ENCODE results near the gene SEPHS1.
"Not testable (repeated sequence)": the region's sequence is repeated elsewhere in the genome, so short reads cannot be mapped to it uniquely, and the experiment has no call there.

Gene SEPHS1, protein sequence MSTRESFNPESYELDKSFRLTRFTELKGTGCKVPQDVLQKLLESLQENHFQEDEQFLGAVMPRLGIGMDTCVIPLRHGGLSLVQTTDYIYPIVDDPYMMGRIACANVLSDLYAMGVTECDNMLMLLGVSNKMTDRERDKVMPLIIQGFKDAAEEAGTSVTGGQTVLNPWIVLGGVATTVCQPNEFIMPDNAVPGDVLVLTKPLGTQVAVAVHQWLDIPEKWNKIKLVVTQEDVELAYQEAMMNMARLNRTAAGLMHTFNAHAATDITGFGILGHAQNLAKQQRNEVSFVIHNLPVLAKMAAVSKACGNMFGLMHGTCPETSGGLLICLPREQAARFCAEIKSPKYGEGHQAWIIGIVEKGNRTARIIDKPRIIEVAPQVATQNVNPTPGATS

DNA sequence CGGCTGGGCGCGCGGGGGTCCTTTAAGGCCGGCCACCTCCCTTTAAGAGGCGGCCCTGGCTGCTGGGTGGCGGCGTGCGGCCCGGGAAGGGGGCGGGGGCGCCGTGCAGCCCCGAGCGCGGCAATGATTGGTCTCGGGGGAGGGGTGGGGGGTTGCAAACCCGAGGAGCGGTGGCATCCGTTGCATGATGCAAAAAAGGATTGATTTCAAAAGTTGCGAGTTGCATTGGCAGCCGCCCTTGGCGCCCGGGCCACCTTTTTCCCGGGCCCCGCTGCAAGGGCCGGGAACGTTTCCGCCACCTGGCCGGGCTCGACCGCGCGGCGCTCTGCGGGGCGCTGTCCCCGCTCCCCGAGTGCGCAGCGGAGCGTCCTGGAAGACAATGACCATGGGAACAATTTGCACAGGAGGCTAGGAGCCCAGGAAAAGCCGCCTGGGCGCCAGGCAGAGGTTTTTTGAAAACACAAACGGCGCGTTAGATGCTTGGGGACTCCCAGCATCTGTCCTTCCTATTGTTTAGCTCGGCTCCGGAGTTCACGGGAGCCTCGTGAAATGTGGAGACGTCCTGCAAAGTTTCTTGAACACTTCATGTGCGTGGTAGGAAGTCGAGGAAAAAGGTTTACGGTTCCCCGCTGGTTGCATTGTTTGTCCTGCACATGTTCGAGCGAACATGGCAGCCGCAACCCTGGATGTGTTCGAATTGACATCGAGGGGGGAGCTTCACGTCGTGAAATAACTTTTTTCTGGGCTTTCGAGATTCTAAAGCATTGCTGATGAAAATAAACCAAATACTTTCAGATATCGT is at the start of gene SEPHS1:
Gene SEPHS1 (minus strand): TSS at position 78 of the 802 bp plus-strand sequence. CDS start 3,343 bp downstream, outside the sequence.
- DNase-seq, result peak; percentile 94

DNA sequence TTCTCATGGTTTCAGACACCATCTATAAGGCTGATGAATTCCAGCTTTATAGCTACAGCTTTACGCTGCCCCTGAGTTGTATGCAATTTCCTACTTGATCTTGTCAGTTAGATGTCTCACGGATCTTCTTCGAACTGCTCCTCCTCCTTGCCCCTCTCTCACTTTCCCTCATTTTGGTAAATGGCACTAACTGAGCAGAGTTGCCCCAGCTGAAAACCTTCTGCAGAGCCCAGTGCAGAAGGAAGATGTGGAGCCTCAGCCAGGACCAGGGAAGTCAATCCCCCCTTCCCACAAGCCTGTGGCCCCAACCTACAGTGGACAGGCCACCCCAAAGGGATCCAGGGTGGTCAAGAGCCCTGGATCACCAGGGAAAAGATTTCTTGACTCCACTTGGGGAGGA is 49.0 kb upstream of the SEPHS1 start:
- no peak for DNase-seq

DNA sequence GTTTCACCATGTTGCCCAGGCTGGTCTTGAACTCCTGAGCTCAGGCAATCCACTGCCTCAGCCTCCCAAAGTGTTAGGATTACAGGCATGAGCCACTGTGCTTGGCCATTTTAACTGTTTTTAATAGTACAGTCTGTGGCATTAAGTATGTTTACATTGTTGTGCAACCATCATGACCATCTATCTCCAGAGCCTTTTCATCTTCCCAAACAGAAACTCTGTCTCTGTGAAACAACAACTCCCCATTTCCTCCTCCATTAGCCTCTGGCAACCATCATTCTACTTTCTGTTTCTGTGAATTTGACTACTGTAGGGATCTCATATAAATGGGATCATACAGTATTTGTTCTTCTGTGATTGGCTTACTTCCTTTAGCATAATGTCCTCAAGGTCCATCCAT is 48.3 kb upstream of the SEPHS1 start:
- DNase-seq, result no peak

DNA sequence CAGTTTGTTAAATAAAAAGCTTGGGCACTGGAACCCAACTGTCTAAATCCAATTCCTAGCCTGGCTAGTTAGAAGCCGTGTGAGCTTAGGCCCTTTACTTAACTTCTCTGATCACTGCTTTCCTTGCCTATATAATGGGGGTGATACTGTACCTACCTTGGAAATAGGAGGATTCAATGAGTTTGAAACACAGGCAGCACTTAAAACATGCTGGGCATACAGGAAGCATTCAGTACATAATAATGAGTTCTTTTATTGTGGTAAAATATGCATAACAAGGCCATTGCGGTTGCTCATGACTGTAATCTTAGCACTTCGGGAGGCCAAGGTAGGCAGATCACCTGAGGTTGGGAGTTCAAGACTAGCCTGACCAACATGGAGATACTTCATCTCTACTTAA is 47.4 kb upstream of the SEPHS1 start:
- DNase-seq, result no peak

DNA sequence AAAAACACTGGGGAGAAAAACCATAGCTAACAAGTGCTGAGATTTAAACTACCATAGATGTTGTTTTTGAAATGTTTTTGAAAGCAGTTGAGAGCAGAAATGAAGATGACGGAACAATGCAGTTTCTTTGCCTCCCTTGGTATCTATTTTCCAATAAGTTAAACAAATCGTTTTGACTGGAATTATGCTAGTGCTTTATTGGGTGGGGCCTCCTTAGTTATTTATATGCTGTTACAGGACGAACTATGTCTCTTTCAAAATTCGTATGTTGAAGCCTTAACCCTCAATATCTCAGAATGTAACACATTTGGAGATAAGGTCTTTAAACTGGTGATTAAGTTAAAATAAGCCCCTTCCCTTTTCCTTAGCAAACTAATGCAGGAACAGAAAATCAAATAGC is 45.5 kb upstream of the SEPHS1 start:
- no peak for DNase-seq

DNA sequence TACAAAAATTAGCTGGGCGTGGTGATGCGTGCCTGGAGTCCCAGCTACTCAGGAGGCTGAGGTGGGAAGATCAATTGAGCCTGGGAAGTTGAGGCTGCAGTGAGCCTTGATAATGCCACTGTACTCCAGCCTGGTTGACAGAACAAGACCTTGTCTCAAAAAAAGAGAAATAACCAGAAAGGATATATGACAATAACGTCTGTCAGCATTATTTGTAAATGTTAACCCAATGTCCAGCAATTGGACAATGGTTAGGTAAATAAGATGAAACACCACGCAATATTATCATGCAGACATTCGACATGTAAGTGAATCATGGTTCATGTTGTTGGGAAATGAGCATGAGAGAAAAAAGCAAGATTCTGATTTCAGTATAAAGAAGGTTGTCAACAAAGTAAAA is 44.6 kb upstream of the SEPHS1 start:
- no peak for DNase-seq

DNA sequence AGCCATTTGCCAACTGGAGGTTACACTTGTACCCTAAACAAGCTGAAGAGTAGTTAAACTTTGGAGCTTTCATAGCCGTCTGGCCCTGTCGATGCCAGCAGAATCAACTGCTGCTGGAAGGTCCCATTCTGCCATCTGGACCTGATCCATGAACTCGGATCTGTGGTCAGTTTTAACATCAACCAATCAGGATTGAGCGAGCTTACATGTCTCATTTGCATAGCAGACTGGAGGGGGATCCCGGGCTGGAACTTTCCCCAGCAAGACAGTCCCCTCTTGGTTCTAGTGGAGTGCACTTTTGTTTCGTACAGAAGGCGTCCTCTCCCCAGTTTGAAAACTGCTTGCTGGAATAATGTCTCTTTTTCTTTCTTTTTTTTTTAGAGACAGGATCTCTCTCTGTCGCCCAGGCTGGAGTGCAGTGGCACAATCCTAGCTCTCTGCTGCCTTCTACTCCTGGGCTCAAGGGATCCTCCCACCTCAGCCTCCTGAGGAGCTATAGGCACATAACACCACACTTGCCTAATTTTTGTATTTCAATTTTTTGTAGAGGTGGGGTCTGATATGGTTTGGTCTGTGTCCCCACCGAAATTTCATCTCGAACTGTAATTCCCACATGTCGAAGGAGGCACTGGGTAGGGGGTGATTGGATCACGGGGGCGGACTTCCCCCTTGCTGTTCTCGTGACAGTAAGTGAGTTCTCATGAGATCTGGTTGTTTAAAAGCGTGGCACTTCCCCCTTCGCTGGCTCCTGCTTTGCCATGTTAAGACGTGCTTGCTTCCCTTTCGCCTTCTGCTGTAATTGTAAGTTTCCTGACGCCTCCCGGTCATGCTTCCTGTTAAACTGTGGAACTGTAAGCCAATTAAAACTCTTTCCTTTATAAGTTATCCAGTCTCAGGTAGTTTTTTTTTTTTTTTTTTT is 42.8 kb upstream of the SEPHS1 start:
- DNase-seq, result no peak

DNA sequence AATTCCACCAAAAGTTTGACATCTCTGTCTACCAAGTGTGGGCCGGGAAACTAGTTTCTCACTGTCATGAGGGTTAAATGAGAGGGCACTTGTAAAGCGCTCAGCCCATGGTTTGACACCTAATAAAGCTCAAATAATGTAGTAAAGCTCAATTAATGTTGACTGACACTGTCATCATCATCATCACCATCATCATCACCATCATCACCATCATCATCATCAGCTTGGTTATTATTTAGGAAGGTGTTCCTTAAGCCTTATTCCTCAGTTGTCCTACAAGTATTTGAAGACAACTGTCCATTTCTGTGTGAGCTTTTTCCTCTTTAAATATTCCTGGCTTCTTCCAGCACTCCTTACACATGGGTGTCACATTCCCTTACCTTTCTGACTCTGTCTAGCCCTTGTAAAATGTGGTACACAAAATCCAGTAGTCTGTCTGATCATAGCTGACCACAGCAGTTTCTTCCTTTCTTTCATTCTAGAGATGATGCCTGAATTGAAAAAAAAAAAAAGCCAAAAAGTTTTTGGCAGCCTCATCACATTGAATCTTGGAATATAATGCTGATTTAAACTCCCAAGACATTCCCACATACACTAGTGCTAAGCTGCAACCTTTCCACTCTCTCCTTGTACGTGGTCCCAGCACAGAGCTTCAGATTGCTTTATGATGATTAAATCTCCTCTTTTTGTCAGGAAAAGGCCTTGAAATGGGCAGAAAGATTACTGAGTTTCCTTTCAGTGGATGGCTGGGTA is 40.6 kb upstream of the SEPHS1 start:
- no peak for DNase-seq

DNA sequence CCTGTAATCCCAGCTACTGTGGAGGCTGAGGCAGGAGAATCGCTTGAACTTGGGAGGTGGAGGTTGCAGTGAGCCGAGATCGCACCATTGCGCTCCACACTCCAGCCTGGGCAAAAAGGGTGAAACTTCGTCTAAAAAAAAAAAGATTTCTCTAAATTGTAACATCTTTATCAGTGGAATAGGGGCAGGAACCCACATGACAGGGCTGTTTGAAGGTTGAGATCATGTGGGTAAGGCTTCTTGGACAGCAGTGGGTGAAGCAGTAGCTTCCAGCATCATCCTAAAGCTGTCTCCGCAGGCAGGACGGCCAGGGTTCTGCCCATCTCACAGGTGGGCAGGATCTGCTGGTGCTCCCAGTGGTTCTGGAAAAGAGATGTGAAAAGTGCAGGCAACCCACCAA is 37.9 kb upstream of the SEPHS1 start:
- DNase-seq, result no peak

DNA sequence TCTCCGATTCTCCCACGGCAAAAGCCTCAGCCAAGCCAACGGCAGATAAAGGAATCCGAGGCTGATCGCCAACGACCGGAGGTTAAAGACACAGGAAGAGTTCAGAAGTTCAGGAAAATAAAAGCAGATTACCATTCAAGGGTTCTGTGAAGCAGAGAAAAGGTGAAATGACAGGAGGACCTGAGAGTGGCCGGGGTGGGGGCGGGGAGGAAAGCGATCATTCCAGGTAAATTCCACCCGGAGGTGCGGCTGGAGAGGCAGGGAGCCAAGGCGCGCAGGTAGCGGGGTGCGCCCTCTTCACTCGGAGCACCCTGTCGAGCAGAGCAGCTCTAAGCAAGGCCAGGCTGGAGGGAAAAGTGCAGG is 35.3 kb upstream of the SEPHS1 start:
- peak; percentile 49 for DNase-seq

DNA sequence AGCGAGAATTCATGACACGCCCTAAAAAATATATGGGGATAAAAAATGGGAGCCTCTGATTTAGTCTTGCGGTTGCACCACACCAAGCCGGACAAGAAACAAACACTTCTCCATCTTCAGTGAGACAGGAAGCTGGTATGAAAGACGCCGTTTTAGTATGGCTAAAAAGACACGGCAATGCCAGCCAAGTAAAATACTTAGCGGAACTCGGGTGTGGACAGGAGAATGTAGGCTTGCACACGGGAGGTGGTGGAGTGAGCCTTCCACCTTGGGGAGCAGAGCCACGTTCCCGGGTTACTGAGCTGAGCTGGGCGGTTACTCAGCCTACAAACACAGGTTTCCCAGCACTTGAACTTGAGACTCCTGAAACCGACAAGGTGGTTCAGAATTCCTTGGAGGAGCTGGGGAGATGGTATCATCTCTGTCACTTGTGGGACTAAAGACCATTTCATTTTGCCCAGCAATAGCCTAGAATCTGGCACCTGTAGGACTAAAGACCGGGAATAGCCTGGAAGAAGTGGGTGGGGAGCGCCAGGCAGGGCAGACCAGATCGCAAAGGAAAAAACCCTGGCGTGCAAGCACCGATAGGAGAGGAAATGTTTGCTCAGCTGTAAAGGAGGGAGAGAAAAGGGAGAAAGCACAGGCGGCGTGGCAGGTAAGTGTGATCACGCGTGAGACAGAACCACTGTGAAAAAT is 34.8 kb upstream of the SEPHS1 start:
- peak; percentile 54 for DNase-seq

DNA sequence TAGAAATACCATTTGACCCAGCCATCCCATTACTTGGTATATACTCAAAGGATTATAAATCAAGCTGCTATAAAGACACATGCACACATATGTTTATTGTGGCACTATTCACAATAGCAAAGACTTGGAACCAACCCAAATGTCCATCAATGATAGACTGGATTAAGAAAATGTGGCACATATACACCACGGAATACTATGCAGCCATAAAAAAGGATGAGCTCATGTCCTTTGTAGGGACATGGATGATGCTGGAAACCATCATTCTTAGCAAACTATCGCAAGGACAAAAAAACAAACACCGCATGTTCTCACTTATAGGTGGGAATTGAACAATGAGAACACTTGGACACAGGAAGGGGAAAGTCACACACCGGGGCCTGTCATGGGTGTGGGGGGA is 31.0 kb upstream of the SEPHS1 start:
- not testable (repeated sequence) for DNase-seq

DNA sequence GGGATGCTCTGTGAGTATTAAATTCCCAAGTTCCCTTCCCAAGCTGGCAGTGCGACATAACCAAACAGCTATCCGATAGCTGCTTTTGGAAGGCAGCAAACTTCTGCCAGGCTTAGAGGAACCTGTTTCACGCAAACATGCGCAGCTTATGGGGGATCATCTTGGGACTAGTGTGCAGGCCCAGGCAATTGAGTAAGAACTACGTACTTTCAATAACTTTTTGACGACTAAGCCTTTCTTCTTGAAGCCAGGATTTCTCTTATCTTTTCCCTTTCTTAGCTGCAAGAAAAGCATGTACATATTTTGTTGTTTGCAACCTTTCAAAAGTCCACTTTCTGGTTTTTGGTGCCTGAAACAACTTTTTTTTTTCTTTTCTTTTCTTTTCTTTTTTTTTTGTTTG is 28.7 kb upstream of the SEPHS1 start:
- no peak for DNase-seq

DNA sequence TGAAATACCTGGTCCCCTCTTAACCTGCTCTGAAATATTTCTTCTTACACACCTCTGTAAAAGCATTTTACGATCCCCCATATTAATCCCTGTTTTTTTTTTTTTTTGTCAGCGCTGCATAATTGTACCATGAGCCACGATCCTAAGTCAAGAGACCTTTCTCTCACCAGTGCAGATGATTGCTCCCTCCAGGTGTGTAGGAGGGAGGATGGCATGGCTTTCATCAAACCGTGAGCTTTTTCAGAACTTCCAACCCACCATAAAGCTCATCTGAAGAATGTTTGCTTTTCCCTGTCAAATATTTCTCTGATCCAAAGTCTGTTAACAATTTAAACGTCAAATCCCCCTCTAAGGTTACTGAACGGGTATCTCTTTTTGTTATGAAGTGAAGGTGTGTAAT is 28.2 kb upstream of the SEPHS1 start:
- DNase-seq, result peak; percentile 27

DNA sequence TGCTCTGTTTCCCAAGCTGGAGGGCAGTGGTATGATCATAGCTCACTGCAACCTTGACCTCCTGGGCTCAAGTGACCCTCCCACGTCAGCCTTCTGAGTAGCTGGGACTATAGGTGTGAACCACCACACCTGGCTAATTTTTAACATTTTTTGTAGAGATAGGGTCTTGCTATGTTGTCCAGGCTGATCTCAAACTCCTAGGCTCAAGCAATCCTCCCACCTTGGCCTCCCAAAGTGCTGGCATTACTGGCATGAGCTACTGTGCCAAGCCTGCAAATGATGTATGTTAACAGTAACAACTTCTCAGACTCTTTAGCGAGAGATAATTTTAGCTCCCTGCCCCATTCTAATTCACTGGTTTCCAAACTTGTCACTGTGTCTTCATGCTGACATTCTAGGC is 27.7 kb upstream of the SEPHS1 start:
- DNase-seq, result no peak

DNA sequence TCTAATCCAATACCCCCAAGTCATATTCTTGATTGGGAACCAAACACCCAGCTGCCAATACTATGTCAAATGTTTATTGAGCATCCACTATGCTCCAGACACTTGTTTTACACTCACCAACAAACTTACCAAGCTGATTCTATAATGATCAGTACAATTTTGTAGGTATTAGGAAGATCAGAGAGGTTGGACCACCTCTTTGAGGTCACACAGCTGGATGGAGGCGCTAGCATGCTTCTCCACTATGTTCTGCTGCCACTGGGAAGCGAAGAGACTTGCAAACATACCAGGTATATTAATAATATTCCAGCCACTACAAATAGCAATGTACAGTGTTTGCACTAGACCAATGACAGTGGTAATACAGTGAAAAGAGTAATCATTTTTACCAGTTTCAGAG is 25.6 kb upstream of the SEPHS1 start:
- no peak for DNase-seq

DNA sequence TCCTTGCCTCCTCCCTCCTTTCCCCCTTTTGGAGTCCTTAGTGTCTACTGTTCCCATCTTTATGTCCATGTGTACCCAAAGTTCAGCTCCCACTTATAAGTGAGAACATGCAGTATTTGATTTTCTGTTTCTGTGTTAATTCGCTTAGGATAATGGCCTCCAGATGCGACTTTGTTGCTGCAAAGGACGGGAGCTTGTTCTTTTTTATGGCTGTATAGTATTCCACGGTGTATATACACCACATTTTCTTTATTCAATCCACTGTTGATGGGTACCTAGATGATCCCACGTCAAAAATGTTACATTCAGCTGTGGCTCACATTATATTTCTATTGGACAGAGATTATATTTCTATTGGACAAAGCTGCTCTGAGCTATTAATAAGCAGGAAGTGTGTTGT is 24.4 kb upstream of the SEPHS1 start:
- no peak for DNase-seq

DNA sequence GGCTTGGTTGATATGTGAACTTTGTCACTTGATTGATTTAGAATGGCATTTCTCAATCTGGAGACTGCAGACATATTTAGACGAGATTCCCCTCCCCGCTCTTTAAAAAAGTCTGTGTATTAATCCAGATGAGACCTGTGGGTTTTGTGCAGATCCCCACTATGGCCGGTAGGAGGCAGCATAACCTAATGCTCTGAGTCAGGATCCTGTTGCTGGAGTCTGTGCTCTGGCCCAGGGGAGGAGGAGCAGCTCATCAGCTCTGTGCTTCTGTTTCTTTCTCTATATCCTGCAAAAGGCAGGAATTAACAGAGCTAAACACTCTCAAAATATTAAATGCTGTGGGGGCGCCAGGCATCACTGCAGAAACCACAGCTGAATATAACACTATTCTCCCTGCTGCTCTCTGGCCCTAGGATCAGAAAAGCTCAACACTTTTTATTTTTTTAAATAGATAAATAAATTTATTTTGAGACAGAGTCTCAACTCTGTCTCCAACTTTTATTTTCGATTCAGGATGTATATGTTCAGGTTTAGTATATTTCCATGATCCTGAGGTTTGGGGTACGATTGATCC is 23.9 kb upstream of the SEPHS1 start:
- DNase-seq, result peak; percentile 84

DNA sequence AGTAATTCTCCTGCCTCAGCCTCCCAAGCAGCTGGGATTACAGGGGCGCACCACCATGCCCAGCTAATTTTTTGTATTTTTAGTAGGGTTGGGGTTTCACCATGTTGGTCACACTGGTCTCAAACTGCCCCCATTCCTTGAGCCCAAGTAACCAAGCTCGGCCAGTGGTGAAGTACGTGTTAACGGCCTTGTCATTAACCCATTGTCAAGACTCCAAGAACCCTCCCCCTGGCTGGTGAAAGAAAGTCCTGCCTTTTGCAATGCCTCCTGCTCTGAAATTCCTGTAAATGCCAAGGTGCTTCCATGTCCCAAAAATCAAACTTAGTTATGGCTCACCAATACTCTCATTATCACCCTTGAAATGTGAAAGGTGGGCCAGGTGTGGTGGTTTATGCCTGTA is 18.8 kb upstream of the SEPHS1 start:
- DNase-seq, result no peak

DNA sequence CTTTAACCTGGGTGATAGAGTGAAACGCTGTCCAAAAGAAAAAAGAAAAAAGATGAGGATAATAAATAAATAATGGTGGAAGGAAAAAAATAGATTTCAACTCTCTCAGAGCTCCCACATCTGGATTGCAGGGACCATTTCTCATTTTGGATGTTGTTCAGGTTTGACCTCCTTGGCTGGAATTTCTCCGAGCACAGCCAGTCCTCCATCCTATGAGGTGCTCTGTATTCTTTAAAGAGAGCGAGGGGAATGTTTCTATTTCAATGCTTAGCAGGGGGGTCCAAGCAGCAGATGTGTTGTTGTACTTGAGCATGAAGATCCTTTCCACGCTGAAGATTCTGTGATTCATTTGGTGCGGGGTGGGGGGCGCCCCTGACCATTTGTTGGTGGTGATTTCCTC is 17.7 kb upstream of the SEPHS1 start:
- no peak for DNase-seq

DNA sequence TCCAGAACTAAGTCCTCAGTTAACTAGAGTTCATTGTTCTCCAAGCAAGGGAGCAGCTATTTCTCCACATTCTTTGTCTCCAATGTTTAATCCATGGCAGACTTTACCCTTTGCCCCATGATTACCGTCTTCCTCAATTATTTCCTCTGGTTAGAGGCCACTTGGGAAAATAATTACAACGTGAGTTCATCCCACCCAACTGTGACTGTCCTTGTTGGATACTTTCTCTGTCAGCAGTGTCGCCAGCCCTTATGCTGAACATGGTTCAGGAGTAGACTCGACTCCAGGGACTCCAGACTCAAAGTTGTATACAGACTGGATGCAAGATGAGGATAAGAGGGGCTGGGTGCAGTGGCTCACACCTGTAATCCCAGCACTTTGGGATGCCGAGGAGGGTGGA is 17.1 kb upstream of the SEPHS1 start:
- DNase-seq, result no peak

DNA sequence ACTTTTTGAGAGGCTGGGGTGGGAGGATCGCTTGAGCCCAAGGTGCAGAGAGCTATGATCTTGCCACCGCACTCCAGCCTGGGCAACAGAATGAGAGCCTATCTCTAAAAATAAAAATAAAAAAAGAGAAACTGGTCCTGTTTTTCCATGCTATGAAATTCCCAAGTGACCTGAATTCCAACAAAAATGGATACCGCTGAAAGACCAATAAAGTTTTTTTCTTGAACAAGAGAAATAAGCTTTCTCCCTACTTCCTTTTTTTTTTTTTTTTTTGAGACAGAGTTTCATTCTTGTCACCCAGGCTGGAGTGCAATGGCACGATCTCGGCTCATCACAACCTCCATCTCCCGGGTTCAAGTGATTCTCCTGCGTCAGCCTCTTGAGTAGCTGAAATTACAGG is 12.5 kb upstream of the SEPHS1 start:
- DNase-seq, result no peak

Data from NCI-H146 (cell line).